H1 (cell line): ENCODE results near the gene PTCHD1.

Experiments
- CTCF ChIP-seq, 3 experiments: IDR thresholded peaks; 1 replicate in 2 of 3; 2 replicates in 1 of 3; pipeline versions ENCODE4 v1.5.1 to v1.6.1; 2011; ENCODE audit warnings: low read length in 3 of 3, mild to moderate bottlenecking in 3 of 3, inconsistent platforms in 2 of 3, low read depth in 1 of 3, moderate library complexity in 1 of 3; ENCODE audit not compliant: insufficient read depth in 1 of 3; ENCODE audit errors: control extremely low read depth in 1 of 3
- EP300 ChIP-seq, 2 experiments: IDR thresholded peaks; 1 replicate in 1 of 2; 2 replicates in 1 of 2; pipeline ENCODE4 v1.6.1; 2011 to 2012; ENCODE audit warnings: low read depth in 2 of 2, low read length in 2 of 2, mild to moderate bottlenecking in 2 of 2, borderline replicate concordance in 1 of 2, inconsistent platforms in 1 of 2, moderate library complexity in 1 of 2
- MAX ChIP-seq: IDR thresholded peaks from 2 replicates; pipeline ENCODE4 v1.6.1; 2012; ENCODE audit warnings: inconsistent platforms
- NRF1 ChIP-seq: IDR thresholded peaks from 2 replicates; pipeline ENCODE4 v1.6.1; 2011; ENCODE audit warnings: mild to moderate bottlenecking, low read depth, low read length, improper control_type of control experiment
- POLR2A ChIP-seq, 2 experiments: IDR thresholded peaks; 1 replicate in 1 of 2; 2 replicates in 1 of 2; pipeline ENCODE4 v1.6.1; 2011; ENCODE audit warnings: low read depth in 2 of 2, low read length in 2 of 2, mild to moderate bottlenecking in 2 of 2; ENCODE audit errors: control extremely low read depth in 1 of 2
- RAD21 ChIP-seq, 2 experiments: IDR thresholded peaks in 1 of 2; conservative IDR thresholded peaks in 1 of 2; 2 replicates each; pipeline ENCODE4 v1.6.1; 2011; ENCODE audit warnings: low read depth in 2 of 2, low read length in 2 of 2, improper control_type of control experiment in 1 of 2, inconsistent platforms in 1 of 2, mild to moderate bottlenecking in 1 of 2, moderate library complexity in 1 of 2
- RXRA ChIP-seq: IDR thresholded peaks from 2 replicates; pipeline ENCODE4 v1.6.1; 2011; ENCODE audit warnings: low read depth, mild to moderate bottlenecking, low read length, moderate library complexity; ENCODE audit not compliant: insufficient read depth
- TAF1 ChIP-seq: IDR thresholded peaks from 2 replicates; pipeline ENCODE4 v1.6.1; 2011; ENCODE audit warnings: mild to moderate bottlenecking, low read depth, low read length

- TF ChIP-seq CTCF (IDR thresholded peaks at IDR 0.05; ENCODE audit: control extremely low read depth in 1 of 3, insufficient read depth in 1 of 3, low read depth in 1 of 3, low read length in 3 of 3): no peak
- TF ChIP-seq TAF1: no peak
- TF ChIP-seq POLR2A (IDR thresholded peaks at IDR 0.05; ENCODE audit: control extremely low read depth in 1 of 2, low read depth in 2 of 2, low read length in 2 of 2): no peak
- TF ChIP-seq NRF1: no peak
- TF ChIP-seq EP300 (IDR thresholded peaks at IDR 0.05; ENCODE audit: borderline replicate concordance in 1 of 2, low read depth in 2 of 2, low read length in 2 of 2): no peak
- TF ChIP-seq MAX: no peak
- no peak for TF ChIP-seq RXRA
- TF ChIP-seq RAD21 (IDR thresholded peaks at IDR 0.05 in 1 of 2, conservative IDR thresholded peaks at IDR 0.05 in 1 of 2; ENCODE audit: low read depth in 2 of 2, low read length in 2 of 2): no peak
Measured at GRCh38 chrX:23385242-23385641, 50.6 kb downstream of the PTCHD1 start.
